HepG2 (cell line): ENCODE results near the gene CTNNA2. TPM values are rescaled to one million over a fixed set of nuclear protein-coding genes. Genes with fewer than 3 reads are reported as not detected.

ENCODE experiments used
- ATAC-seq: fragments of 200-7000 bp; cut with Tn5 transposase; 3 replicates; pipeline ENCODE4 v1.9.1; 2020; ENCODE audit warnings: mild to moderate bottlenecking, moderate library complexity
- BruUV-seq: library from RNA; stranded (reverse); fragments of 400-500 nt; replicated peaks from 2 replicates; lab custom pipeline; 2021; lab: Mats Ljungman, UMichigan
- CTCF ChIA-PET: fragments of 300-600 bp; formaldehyde crosslinking; extraction: SDS; loops from one replicate; lab custom pipeline; 2021; ENCODE audit warnings: low total read pairs, inconsistent platforms, low intra/inter-chr PET ratio; lab: Yijun Ruan, JAX
- POLR2A ChIA-PET: fragments of 350-600 bp; sonication (Branson Sonifier 250); formaldehyde crosslinking; loops from one replicate; lab custom pipeline; 2020; ENCODE audit warnings: antibody characterized with exemption, inconsistent platforms; lab: Yijun Ruan, JAX
- DNase-seq: peaks from one replicate; pipeline ENCODE4 v3.0.0-alpha.2; 2015; ENCODE audit warnings: low spot score
- FAIRE-seq: peaks from 3 replicates; lab custom pipeline; 2011; peaks lifted over from hg19 to GRCh38; lab: Jason Lieb, UNC
- H2AFZ ChIP-seq: one replicate; pipeline ENCODE4 v1.6.1; 2011; ENCODE audit warnings: low read length, inconsistent platforms
- H3K27ac ChIP-seq: fragments of 300-600 bp; 3 replicates; pipeline ENCODE4 v1.8.0; 2011; ENCODE audit warnings: mixed run types, mild to moderate bottlenecking, mixed read lengths, low read length, inconsistent platforms; ENCODE audit not compliant: insufficient read depth; ENCODE audit errors: extremely low read length
- H3K27me3 ChIP-seq, 2 experiments: fragments of 200-600 bp in 1 of 2; 2 replicates in 1 of 2; 3 replicates in 1 of 2; pipeline versions ENCODE4 v1.6.0 to v1.8.0; 2011; ENCODE audit warnings: low read length in 2 of 2, mild to moderate bottlenecking in 2 of 2, moderate library complexity in 2 of 2, inconsistent platforms in 1 of 2; ENCODE audit not compliant: insufficient read depth in 2 of 2, control insufficient read depth in 1 of 2
- H3K36me3 ChIP-seq, 2 experiments: fragments of 200-600 bp in 1 of 2; replicated peaks in 1 of 2; 2 replicates in 1 of 2; 3 replicates in 1 of 2; pipeline versions ENCODE4 v1.5.1 to v1.8.0; 2011; ENCODE audit warnings: low read length in 2 of 2, inconsistent platforms in 1 of 2; ENCODE audit not compliant: insufficient read depth in 2 of 2, control insufficient read depth in 1 of 2
- H3K4me1 ChIP-seq: 2 replicates; pipeline ENCODE4 v1.5.1; 2012; ENCODE audit warnings: low read length, inconsistent platforms; ENCODE audit not compliant: insufficient read depth
- H3K4me2 ChIP-seq: 2 replicates; pipeline ENCODE4 v1.6.0; 2011; ENCODE audit warnings: low read depth, low read length, inconsistent platforms
- H3K4me3 ChIP-seq, 3 experiments: fragments of 200-600 bp in 1 of 3; sonication (generic), shearing (Covaris generic) in 1 of 3; replicated peaks in 1 of 3; 2 replicates each; pipeline ENCODE4 v1.5.1; 2011 to 2016; ENCODE audit warnings: low read length in 3 of 3, inconsistent platforms in 2 of 3, low read depth in 2 of 3, mild to moderate bottlenecking in 2 of 3, control low read depth in 1 of 3, mixed read lengths in 1 of 3; ENCODE audit not compliant: insufficient read depth in 1 of 3
- H3K79me2 ChIP-seq: one replicate; pipeline ENCODE4 v1.6.1; 2011; ENCODE audit warnings: low read length, inconsistent platforms; ENCODE audit not compliant: insufficient read depth
- H3K9ac ChIP-seq: 2 replicates; pipeline ENCODE4 v1.6.0; 2011; ENCODE audit warnings: mild to moderate bottlenecking, low read depth, low read length, inconsistent platforms; ENCODE audit not compliant: insufficient read depth
- H3K9me3 ChIP-seq: 2 replicates; pipeline ENCODE4 v1.5.1; 2012; ENCODE audit warnings: mild to moderate bottlenecking, low read length
- H4K20me1 ChIP-seq: 2 replicates; pipeline ENCODE4 v1.6.0; 2011; ENCODE audit warnings: inconsistent platforms, mild to moderate bottlenecking, low read length, moderate library complexity; ENCODE audit not compliant: insufficient read depth
- ATF5 ChIP-seq: sonication (generic); formaldehyde crosslinking; IDR thresholded peaks from 2 replicates; pipeline ENCODE4 v1.4.0; 2020; ENCODE audit warnings: mild to moderate bottlenecking, low read depth, missing genetic modification reagents
- JDP2 ChIP-seq: sonication (generic); formaldehyde crosslinking; IDR thresholded peaks from 2 replicates; pipeline ENCODE4 v1.8.1; 2022; ENCODE audit warnings: missing genetic modification reagents, borderline replicate concordance
- NCOA5 ChIP-seq: sonication (generic); formaldehyde crosslinking; IDR thresholded peaks from 2 replicates; pipeline ENCODE4 v1.4.0; 2020; ENCODE audit warnings: missing genetic modification reagents
- PREB ChIP-seq: sonication (generic); formaldehyde crosslinking; IDR thresholded peaks from 2 replicates; pipeline ENCODE4 v1.4.0; 2020; ENCODE audit warnings: missing genetic modification reagents
- REST ChIP-seq, 2 experiments: IDR thresholded peaks; 2 replicates each; pipeline ENCODE4 v1.6.1; 2011 to 2012; ENCODE audit warnings: low read length in 2 of 2, borderline replicate concordance in 1 of 2, low read depth in 1 of 2, mild to moderate bottlenecking in 1 of 2, moderate library complexity in 1 of 2
- RFXANK ChIP-seq: IDR thresholded peaks from 2 replicates; pipeline ENCODE4 v1.6.1; 2016
- TGIF2 ChIP-seq: IDR thresholded peaks from 2 replicates; pipeline ENCODE4 v1.6.1; 2016; ENCODE audit warnings: control low read depth, missing compliant biosample characterization
- TRIM22 ChIP-seq: fragments of 450-650 bp; IDR thresholded peaks from 2 replicates; pipeline ENCODE4 v1.6.1; 2017
- ZFP82 ChIP-seq: sonication (generic); formaldehyde crosslinking; IDR thresholded peaks from 2 replicates; pipeline ENCODE4 v1.5.1; 2020; ENCODE audit warnings: mild to moderate bottlenecking, missing genetic modification reagents, borderline replicate concordance
- ZNF496 ChIP-seq: sonication (generic); formaldehyde crosslinking; IDR thresholded peaks from 2 replicates; pipeline ENCODE4 v1.8.1; 2023; ENCODE audit warnings: mild to moderate bottlenecking, moderate library complexity, missing genetic modification reagents; ENCODE audit not compliant: insufficient replicate concordance
- ZNF619 ChIP-seq: sonication (generic); formaldehyde crosslinking; IDR thresholded peaks from 2 replicates; pipeline ENCODE4 v1.4.0; 2020; ENCODE audit warnings: mild to moderate bottlenecking, missing genetic modification reagents
- ZNF773 ChIP-seq: sonication (generic); formaldehyde crosslinking; IDR thresholded peaks from 2 replicates; pipeline ENCODE4 v1.4.0; 2020; ENCODE audit warnings: missing genetic modification reagents, borderline replicate concordance
- ZNF879 ChIP-seq: sonication (generic); formaldehyde crosslinking; IDR thresholded peaks from 2 replicates; pipeline ENCODE4 v1.8.1; 2023; ENCODE audit warnings: missing genetic modification reagents
- WGBS: methylation state at CpG from one replicate; pipeline ENCODE4 v1.1.6; 2017; ENCODE audit warnings: low lambda C conversion rate; 5-methylcytosine and 5-hydroxymethylcytosine counted together
- in situ Hi-C: cut with HindIII; loops from 2 replicates; pipeline ENCODE4 v1.10.0; 2017; ENCODE audit warnings: low pct_unique_long_range_greater_than_20kb; ENCODE audit not compliant: extremely low pct_ligation_motif_present
- intact Hi-C: fragments of 100-400 bp; cut with micrococcal nuclease; formaldehyde crosslinking; loops from one replicate; pipeline ENCODE4 v1.10.0; 2022; ENCODE audit not compliant: unreplicated experiment
- polyA plus RNA-seq, 8 experiments: library from polyadenylated mRNA; depleted of rRNA in 3 of 8; stranded (reverse) in 7 of 8; unstranded in 1 of 8; fragments of >200 nt; fragmentation: Illumina TruSeq in 4 of 8; extraction: Trizol in 4 of 8; gene quantifications; 2 replicates each; pipeline versions ENCODE4 v1.2.1 to v1.2.3, GENCODE V29; 2011 to 2016; ENCODE audit warnings: low read depth in 4 of 8, missing spikeins in 1 of 8, mixed read lengths in 1 of 8; ENCODE audit not compliant: insufficient read depth in 1 of 8
- total RNA-seq, 5 experiments: library from RNA; depleted of rRNA; stranded (reverse); fragments of >200 nt; fragmentation: Illumina TruSeq; extraction: Trizol; gene quantifications; 2 replicates each; pipeline ENCODE4 v1.2.3, GENCODE V29; 2016; ENCODE audit warnings: low read depth in 1 of 5

The CTNNA2 gene
- total and polyA plus RNA-seq, 2 of the 13 experiments (the other 11 are each of a cell fraction or from before 2014, with no cell fraction given), result not detected

- in situ Hi-C loops, result no loop called here
- no peak overlapping the region for H3K9ac ChIP-seq
- BruUV-seq, result no TSS peak
- no peak overlapping the region for H3K4me3 ChIP-seq
- no peaks in the 10 kb centered on the region for H3K36me3 ChIP-seq
- H3K79me2 ChIP-seq, result no peaks in the 10 kb centered on the region
- H3K9me3 ChIP-seq, result peaks cover 62% of the 10 kb centered on the region
- H3K27me3 ChIP-seq, result no peaks in the 10 kb centered on the region
- POLR2A ChIA-PET, result no interaction called here
- H3K4me1 ChIP-seq, result no peaks in the 10 kb centered on the region
- no peaks in the 10 kb centered on the region for H4K20me1 ChIP-seq
- no peak overlapping the region for H3K4me2 ChIP-seq
- 83% methylated on average over 5 of the region's 5 CpGs for WGBS
- no peak for TF ChIP-seq ZNF496 (CRISPR knock-in tag)
- TF ChIP-seq ZNF773, result no peak
- TF ChIP-seq TGIF2 (CRISPR knock-in tag), result no peak
- no peak for TF ChIP-seq JDP2
- FAIRE-seq (no peak), ATAC-seq (no peak), DNase-seq (no peak)
- H2AFZ ChIP-seq, result no peak overlapping the region
- intact Hi-C loops, result no loop called here
- CTCF ChIA-PET, result no interaction called here
- no peak overlapping the region for H3K27ac ChIP-seq
Observed at GRCh38 chr2:80437959-80438358, 925.1 kb downstream of the CTNNA2 start.

- no peak overlapping the region for H3K9ac ChIP-seq
- no peaks in the 10 kb centered on the region for H4K20me1 ChIP-seq
- no peak overlapping the region for H2AFZ ChIP-seq
- no peaks in the 10 kb centered on the region for H3K27me3 ChIP-seq
- in situ Hi-C loops (no loop called here), intact Hi-C loops (no loop called here)
- no TSS peak for BruUV-seq
- no peaks in the 10 kb centered on the region for H3K36me3 ChIP-seq
- no peak for DNase-seq
- H3K79me2 ChIP-seq, result no peaks in the 10 kb centered on the region
- POLR2A ChIA-PET, result no interaction called here
- 12% methylated on average over 2 of the region's 2 CpGs for WGBS
- no peaks in the 10 kb centered on the region for H3K4me1 ChIP-seq
- CTCF ChIA-PET, result no interaction called here
- no peak overlapping the region for H3K4me2 ChIP-seq
- no peak for FAIRE-seq
- H3K27ac ChIP-seq, result no peak overlapping the region
- peaks cover 62% of the 10 kb centered on the region for H3K9me3 ChIP-seq
- no peak for ATAC-seq
- H3K4me3 ChIP-seq, result no peak overlapping the region
- no peak for TF ChIP-seq ZNF619
- no peak for TF ChIP-seq REST (IDR thresholded peaks at IDR 0.05; ENCODE audit: borderline replicate concordance in 1 of 2, low read depth in 1 of 2, low read length in 2 of 2)
- TF ChIP-seq ZNF879 (CRISPR knock-in tag), result no peak
- TF ChIP-seq TRIM22, result no peak
- no peak for TF ChIP-seq RFXANK (CRISPR knock-in tag)
- no peak for TF ChIP-seq PREB
- TF ChIP-seq ATF5, result no peak
- TF ChIP-seq NCOA5 (CRISPR knock-in tag), result no peak
- TF ChIP-seq ZFP82 (CRISPR knock-in tag), result no peak
Observed at GRCh38 chr2:80438686-80439085, 925.8 kb downstream of the CTNNA2 start.
